ENCODE results near the gene TRIO. TPM values are rescaled to one million over a fixed set of nuclear protein-coding genes. Genes with fewer than 3 reads are reported as not detected.

TRIO gene
- total RNA-seq, 1 experiment from 2014 or later = 88.8 TPM

GRCh38 chr5:14110680-14111079 lies 32.5 kb upstream of the TRIO start:
- H3K27ac Mint-ChIP-seq = no peak overlapping the region
- peaks cover 16% of the 10 kb centered on the region for H3K27me3 Mint-ChIP-seq (ENCODE audit: low read depth)
- ChIA-PET CTCF (interaction anchor here (1.6 kb wide), 1 partner anchor 75 kb away, joined by 4 read pairs; no protein-coding TSS in a partner anchor), POLR2A (no interaction called here)
- ATAC-seq (no peak), DNase-seq (ENCODE audit: low spot score) (no peak)
- H3K4me1 Mint-ChIP-seq = peaks cover 32% of the 10 kb centered on the region
- no peaks in the 10 kb centered on the region for H3K9me3 Mint-ChIP-seq
- TF ChIP-seq CREB1 (CRISPR knock-in tag; IDR thresholded peaks at IDR 0.05) (no peak), ZNF138 (CRISPR knock-in tag; conservative IDR thresholded peaks at IDR 0.05) (no peak), PRDM15 (CRISPR knock-in tag; IDR thresholded peaks at IDR 0.05) (no peak), ZNF425 (CRISPR knock-in tag; conservative IDR thresholded peaks at IDR 0.05) (no peak), ZNF396 (CRISPR knock-in tag; IDR thresholded peaks at IDR 0.05; ENCODE audit: borderline replicate concordance) (no peak), SMAD3 (CRISPR knock-in tag; IDR thresholded peaks at IDR 0.05; ENCODE audit: borderline replicate concordance) (no peak)
- no peak overlapping the region for H3K4me3 Mint-ChIP-seq
- no peaks in the 10 kb centered on the region for H3K36me3 Mint-ChIP-seq

GRCh38 chr5:14112998-14113652 lies 30.0 kb upstream of the TRIO start:
- POLR2A ChIA-PET = no interaction called here
- H3K36me3 Mint-ChIP-seq = no peaks in the 10 kb centered on the region; the same call in 1 of the 2 replicates
- H3K9me3 Mint-ChIP-seq = no peaks in the 10 kb centered on the region
- H3K4me3 Mint-ChIP-seq = no peak overlapping the region
- ATAC-seq = no peak
- no peak for DNase-seq (ENCODE audit: low spot score)
- H3K27ac Mint-ChIP-seq = no peak overlapping the region
- CTCF ChIA-PET = interaction anchor here (0.8 to 1.5 kb wide), 4 partner anchors 11 to 157 kb away, joined by 3 read pairs; no protein-coding TSS in a partner anchor
- TF ChIP-seq ATF1 (CRISPR knock-in tag; IDR thresholded peaks at IDR 0.05) (no peak), JUN (CRISPR knock-in tag; IDR thresholded peaks at IDR 0.05) (no peak), HMGA2 (CRISPR knock-in tag; IDR thresholded peaks at IDR 0.05) (no peak), TP53 (CRISPR knock-in tag; IDR thresholded peaks at IDR 0.05) (no peak), CTCF (IDR thresholded peaks at IDR 0.05) (no peak), MLX (CRISPR knock-in tag; IDR thresholded peaks at IDR 0.05) (no peak), NR2C2 (CRISPR knock-in tag; IDR thresholded peaks at IDR 0.05) (no peak), ZNF423 (CRISPR knock-in tag; IDR thresholded peaks at IDR 0.05) (no peak), SP1 (CRISPR knock-in tag; conservative IDR thresholded peaks at IDR 0.05) (no peak), ZNF396 (CRISPR knock-in tag; IDR thresholded peaks at IDR 0.05; ENCODE audit: borderline replicate concordance) (no peak), MYBL2 (CRISPR knock-in tag; IDR thresholded peaks at IDR 0.05) (no peak)
- peaks cover 33% of the 10 kb centered on the region for H3K4me1 Mint-ChIP-seq
- H3K27me3 Mint-ChIP-seq (ENCODE audit: low read depth) = peaks cover 13% of the 10 kb centered on the region
